Kidney epithelial cell (primary cell): ENCODE data around the gene MAPKAPK3. TPM values are rescaled to one million over a fixed set of nuclear protein-coding genes. Genes with fewer than 3 reads are reported as not detected.

Source experiments
- DNase-seq: peaks from one replicate; pipeline ENCODE4 v3.0.0-alpha.2; 2010; ENCODE audit warnings: low read depth
- H3K27me3 ChIP-seq: 2 replicates; pipeline ENCODE4 v1.6.0; 2011; ENCODE audit warnings: low read length; ENCODE audit not compliant: control insufficient read depth, insufficient read depth
- H3K36me3 ChIP-seq: 2 replicates; pipeline ENCODE4 v1.5.1; 2011; ENCODE audit warnings: low read length; ENCODE audit not compliant: control insufficient read depth, insufficient read depth
- H3K4me3 ChIP-seq: 2 replicates; pipeline ENCODE4 v1.5.1; 2011; ENCODE audit warnings: low read depth, mild to moderate bottlenecking, control low read depth, low read length
- total RNA-seq: library from RNA; depleted of rRNA; stranded (reverse); fragments of >200 nt; gene quantifications from 2 replicates; pipeline ENCODE4 v1.2.3, GENCODE V29; 2015
- TF ChIP-seq, protein P1 (sequence below): IDR thresholded peaks from 2 replicates; pipeline ENCODE4 v1.5.1; 2011; ENCODE audit warnings: mild to moderate bottlenecking, moderate library complexity, low read length, control low read depth, inconsistent platforms; ENCODE audit not compliant: insufficient read depth, poor library complexity, severe bottlenecking

The MAPKAPK3 gene
- total RNA-seq, 1 donor from 2014 or later, result 61.1 TPM

DNA sequence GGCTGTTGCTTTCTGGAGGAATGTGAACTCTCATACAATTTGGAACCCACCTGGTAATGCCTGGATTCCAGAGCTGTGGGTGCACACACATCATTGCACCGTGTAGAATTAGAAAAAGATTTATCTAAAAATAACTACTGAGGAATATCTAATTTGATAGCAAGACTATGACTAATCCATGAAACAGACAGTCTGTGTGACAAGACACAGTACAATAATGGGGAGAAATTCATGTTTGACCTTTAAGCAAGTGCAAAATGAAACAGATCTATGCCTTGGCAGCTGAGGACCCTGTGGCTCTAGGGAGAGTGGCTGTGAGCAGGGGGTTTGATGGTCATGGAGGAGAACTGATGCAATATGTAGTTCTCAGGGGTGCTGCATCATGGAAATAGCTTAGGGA is 49.9 kb downstream of the MAPKAPK3 start:
- peaks cover 10% of the 10 kb centered on the region for H3K27me3 ChIP-seq
- no peaks in the 10 kb centered on the region for H3K36me3 ChIP-seq
- TF ChIP-seq, protein P1, sequence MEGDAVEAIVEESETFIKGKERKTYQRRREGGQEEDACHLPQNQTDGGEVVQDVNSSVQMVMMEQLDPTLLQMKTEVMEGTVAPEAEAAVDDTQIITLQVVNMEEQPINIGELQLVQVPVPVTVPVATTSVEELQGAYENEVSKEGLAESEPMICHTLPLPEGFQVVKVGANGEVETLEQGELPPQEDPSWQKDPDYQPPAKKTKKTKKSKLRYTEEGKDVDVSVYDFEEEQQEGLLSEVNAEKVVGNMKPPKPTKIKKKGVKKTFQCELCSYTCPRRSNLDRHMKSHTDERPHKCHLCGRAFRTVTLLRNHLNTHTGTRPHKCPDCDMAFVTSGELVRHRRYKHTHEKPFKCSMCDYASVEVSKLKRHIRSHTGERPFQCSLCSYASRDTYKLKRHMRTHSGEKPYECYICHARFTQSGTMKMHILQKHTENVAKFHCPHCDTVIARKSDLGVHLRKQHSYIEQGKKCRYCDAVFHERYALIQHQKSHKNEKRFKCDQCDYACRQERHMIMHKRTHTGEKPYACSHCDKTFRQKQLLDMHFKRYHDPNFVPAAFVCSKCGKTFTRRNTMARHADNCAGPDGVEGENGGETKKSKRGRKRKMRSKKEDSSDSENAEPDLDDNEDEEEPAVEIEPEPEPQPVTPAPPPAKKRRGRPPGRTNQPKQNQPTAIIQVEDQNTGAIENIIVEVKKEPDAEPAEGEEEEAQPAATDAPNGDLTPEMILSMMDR, result no peak
- DNase-seq, result no peak
- no peak overlapping the region for H3K4me3 ChIP-seq

DNA sequence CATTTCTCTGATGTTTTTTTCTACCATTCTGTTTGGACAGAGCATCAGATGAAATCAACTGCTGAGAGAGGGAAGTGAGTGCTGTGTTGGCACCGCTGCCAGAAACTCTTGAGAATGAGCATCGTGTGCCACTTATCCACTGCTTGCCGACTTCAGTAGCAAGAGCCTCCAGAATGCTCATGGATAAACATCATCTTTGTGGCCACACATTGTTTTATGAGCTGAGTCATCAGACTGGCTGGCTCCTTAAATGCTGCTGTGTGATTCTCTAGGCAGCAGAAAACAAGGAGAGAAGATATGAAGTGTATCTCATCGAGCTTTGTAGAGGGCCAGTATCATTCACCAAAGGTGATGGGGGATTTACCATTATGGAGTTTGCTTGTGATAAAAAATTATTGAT is 54.4 kb downstream of the MAPKAPK3 start:
- TF ChIP-seq, protein P1, result no peak
- Histone ChIP-seq H3K4me3 (no peak overlapping the region), H3K36me3 (no peaks in the 10 kb centered on the region), H3K27me3 (peaks cover 33% of the 10 kb centered on the region)
- peak; percentile 57 for DNase-seq

DNA sequence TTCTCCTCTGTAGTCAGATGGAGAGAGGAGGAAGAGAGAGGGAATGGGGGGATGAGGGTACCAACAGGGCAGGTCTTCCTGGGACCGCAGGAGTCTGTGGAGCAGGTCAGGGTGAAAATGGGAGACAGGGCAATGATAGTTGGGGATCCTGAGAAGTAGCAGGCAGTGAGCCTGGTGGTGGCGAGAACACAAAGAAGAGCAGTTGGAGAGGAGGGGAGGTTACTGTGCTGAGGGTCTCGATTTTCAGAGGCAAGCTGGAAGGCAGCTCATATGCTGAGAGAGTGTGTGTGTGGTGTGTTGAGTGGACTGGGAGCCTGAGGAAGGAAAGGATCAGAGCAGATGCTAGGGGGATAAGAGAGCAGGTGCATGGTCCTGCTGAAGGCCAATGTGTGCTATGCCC is 55.7 kb downstream of the MAPKAPK3 start:
- TF ChIP-seq, protein P1, result no peak
- DNase-seq, result no peak
- Histone ChIP-seq H3K27me3 (peaks cover 31% of the 10 kb centered on the region), H3K4me3 (no peak overlapping the region), H3K36me3 (no peaks in the 10 kb centered on the region)

DNA sequence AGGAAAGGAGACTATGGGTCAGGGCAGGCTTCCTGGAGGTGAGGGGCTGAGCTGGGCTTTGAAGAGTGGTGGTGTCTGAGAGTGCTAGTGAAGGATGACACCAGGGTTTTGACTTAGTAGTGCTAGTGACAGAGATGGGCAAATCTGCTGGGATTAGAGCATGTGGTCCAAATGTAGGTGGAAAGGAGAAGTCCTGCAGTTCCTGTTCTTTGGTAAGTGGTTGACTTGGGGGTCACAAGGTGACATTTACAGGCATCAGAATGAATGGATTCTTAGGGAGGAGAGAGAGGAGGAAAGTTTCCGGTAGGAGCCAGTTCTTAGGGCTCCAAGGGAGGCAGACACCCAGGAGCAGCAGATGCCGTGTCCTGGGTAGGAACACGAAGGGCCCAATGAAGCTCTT is 57.0 kb downstream of the MAPKAPK3 start:
- Histone ChIP-seq H3K27me3 (peaks cover 26% of the 10 kb centered on the region), H3K4me3 (no peak overlapping the region), H3K36me3 (no peaks in the 10 kb centered on the region)
- DNase-seq, result no peak
- TF ChIP-seq, protein P1, result no peak

DNA sequence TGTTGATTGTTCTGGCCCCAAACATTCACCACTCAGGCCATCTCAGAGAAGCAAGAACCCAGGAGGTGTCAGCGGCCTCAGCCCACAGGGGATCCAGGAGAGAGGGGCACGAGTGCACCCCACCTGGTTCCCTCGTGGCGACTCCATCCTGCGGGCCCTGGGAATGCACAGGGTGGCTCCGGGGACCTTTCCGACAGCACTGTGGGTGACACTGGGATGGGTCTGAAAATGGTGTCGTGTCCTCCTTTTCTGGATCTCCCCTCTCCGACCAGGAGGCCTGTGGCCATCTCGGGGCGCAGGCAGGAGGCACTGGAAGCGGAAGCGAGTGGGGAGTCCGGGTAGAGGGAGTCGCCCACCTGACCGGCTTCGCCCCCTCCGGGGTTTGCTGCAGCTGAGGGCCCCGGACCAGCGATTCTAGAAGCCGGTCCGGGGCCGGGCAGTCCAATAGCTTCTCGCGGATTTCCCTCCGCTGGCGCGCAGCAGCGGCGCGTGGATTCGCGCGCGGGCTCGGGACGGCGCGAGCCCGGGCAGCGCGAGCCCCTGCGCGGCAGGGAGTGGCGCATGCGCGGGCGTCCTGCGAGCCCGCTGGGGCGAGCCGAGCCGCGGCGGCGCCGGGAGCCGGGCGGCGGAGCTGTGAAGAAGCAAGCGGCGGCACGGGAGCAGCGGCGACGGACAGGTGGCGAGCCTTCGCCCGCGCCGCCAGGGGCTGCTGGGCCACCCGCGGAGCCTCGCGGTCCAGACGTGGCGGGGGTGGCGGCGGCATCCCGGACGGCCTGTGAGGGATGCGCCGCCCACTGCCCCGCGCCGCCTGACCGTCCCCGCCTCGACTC is 57.6 kb downstream of the MAPKAPK3 start, which contains the start of gene DOCK3:
TSS of gene DOCK3 (plus strand) at position 579 of the 830 bp plus-strand sequence. CDS start 337 bp downstream, outside the sequence.
- TF ChIP-seq, protein P1, result no peak
- Histone ChIP-seq H3K4me3 (peak within 1 kb of the TSS; percentile 39), H3K27me3 (peaks cover 26% of the 10 kb centered on the region), H3K36me3 (no peaks in the 10 kb centered on the region)
- no peak for DNase-seq
